ENCODE results near the gene GRK1.
"Not testable (repeated sequence)": the region's sequence is repeated elsewhere in the genome, so short reads cannot be mapped to it uniquely, and the experiment has no call there.

GRK1 gene

DNA sequence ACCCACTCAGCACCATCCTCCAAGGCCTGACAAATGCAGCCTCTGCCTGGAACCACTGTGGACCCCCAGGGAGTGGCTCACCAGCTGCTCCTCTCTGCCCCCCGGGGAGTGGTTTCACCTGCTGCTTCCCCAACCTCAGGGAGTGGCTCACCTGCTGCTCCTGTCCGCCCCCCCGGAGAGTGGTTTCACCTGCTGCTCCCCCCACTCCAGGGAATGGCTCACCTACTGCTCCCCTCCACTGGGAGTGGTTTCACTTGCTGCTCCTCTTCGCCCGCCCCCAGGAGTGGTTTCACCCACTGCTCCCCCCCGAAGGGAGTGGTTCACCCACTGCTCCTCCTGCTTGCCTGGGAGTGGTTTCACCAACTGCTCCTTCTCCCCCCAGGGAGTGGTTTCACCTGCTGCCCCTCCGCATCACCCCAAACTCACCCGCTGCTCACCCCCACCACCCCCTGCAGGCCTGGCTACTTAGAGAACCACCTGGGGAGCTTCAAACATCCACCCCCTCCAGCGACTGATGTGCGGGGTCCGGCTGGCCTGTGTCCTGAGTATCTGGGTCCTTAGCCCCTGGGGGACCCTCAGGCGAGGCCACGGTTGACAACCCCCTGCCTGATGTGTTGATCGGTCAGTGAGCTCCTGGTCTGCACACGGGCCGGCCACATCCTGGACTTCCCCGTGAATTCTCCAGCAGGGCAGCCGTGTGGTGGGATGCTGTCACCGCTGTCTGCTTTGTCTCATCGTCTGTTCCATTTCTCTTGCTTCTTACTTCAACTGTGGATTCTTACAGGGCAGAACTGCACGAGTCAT lies 77.4 kb downstream of the GRK1 start:
- TF ChIP-seq, protein P1, sequence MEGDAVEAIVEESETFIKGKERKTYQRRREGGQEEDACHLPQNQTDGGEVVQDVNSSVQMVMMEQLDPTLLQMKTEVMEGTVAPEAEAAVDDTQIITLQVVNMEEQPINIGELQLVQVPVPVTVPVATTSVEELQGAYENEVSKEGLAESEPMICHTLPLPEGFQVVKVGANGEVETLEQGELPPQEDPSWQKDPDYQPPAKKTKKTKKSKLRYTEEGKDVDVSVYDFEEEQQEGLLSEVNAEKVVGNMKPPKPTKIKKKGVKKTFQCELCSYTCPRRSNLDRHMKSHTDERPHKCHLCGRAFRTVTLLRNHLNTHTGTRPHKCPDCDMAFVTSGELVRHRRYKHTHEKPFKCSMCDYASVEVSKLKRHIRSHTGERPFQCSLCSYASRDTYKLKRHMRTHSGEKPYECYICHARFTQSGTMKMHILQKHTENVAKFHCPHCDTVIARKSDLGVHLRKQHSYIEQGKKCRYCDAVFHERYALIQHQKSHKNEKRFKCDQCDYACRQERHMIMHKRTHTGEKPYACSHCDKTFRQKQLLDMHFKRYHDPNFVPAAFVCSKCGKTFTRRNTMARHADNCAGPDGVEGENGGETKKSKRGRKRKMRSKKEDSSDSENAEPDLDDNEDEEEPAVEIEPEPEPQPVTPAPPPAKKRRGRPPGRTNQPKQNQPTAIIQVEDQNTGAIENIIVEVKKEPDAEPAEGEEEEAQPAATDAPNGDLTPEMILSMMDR (IDR thresholded peaks at IDR 0.05; ENCODE audit: unreplicated experiment in 3 of 3) = no peak
- peaks cover 16% of the 10 kb centered on the region for H3K27me3 Mint-ChIP-seq (ENCODE audit: low read depth)
- H3K4me3 Mint-ChIP-seq = no peak overlapping the region
- H3K27ac Mint-ChIP-seq = no peak overlapping the region
- no peaks in the 10 kb centered on the region for H3K9me3 Mint-ChIP-seq
- H3K36me3 Mint-ChIP-seq (ENCODE audit: low read depth) = no peaks in the 10 kb centered on the region
- H3K4me1 Mint-ChIP-seq = peaks cover 14% of the 10 kb centered on the region

DNA sequence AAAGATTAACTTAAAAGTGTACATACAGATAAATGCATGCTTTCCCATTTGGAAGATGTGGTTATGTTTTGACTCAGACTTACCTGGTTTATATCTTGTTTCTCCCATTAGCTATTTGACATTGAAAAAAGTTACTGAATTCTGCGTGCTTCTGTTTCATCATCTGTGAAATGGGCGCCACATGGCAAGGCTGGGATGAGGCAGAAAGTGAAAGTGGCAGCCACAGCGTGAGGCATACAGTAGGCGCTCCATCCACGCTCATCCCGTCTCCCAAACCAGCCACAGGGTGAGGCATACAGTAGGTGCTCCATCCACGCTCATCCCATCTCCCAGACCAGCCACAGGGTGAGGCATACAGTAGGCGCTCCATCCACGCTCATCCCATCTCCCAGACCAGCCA lies 78.0 kb downstream of the GRK1 start:
- Mint-ChIP-seq H3K4me1 (peaks cover 14% of the 10 kb centered on the region), H3K36me3 (ENCODE audit: low read depth) (no peaks in the 10 kb centered on the region), H3K9me3 (no peaks in the 10 kb centered on the region), H3K27ac (no peak overlapping the region), H3K27me3 (ENCODE audit: low read depth) (peaks cover 16% of the 10 kb centered on the region), H3K4me3 (no peak overlapping the region)
- TF ChIP-seq, protein P1 (IDR thresholded peaks at IDR 0.05; ENCODE audit: unreplicated experiment in 3 of 3) = no peak

DNA sequence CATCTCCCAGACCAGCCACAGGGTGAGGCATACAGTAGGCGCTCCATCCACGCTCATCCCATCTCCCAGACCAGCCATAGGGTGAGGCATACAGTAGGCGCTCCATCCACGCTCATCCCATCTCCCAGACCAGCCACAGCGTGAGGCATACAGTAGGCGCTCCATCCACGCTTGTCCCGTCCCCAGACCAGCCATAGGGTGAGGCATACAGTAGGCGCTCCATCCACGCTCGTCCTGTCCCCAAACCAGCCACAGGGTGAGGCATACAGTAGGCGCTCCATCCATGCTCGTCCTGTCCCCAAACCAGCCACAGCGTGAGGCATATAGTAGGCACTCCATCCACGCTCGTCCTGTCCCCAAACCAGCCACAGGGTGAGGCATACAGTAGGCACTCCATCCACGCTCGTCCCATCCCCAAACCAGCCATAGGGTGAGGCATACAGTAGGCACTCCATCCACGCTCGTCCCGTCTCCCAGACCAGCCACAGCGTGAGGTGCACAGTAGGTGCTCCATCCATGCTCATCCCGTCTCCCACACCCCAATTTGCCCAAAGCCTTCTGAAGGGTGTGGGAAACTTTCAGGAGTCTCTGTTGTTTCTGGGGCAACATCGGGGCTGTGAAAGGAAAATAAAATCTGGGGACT lies 78.6 kb downstream of the GRK1 start:
- H3K27me3 Mint-ChIP-seq (ENCODE audit: low read depth) = peaks cover 18% of the 10 kb centered on the region
- H3K36me3 Mint-ChIP-seq (ENCODE audit: low read depth) = not testable (repeated sequence)

DNA sequence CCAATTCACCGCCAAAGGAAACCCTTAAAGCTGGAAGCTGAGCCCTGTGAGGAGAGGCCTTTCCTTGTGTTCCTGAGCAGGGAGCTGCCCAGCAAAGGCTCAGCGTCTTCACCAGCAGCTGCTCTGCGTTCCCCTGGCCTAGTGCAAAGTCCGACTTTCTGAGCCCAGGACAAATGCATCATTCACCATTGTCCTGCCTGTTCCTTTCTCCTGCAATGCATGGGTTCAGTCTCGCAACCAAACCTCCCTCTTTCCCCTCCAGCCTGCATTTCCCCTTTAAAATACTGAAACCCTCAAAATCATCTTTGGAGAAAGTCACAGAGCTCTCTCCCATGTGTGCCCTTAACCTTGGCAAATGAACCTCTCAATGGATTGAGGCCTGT lies 79.1 kb downstream of the GRK1 start:
- H3K27ac Mint-ChIP-seq = peak overlapping the region in 1 of 3 experiments; percentile 45

More for the DNA sequence above, 78.6 kb downstream of the GRK1 start:
- not testable (repeated sequence) for H3K27ac Mint-ChIP-seq, H3K9me3 Mint-ChIP-seq, H3K4me3 Mint-ChIP-seq
- peaks cover 14% of the 10 kb centered on the region for H3K4me1 Mint-ChIP-seq

DNA sequence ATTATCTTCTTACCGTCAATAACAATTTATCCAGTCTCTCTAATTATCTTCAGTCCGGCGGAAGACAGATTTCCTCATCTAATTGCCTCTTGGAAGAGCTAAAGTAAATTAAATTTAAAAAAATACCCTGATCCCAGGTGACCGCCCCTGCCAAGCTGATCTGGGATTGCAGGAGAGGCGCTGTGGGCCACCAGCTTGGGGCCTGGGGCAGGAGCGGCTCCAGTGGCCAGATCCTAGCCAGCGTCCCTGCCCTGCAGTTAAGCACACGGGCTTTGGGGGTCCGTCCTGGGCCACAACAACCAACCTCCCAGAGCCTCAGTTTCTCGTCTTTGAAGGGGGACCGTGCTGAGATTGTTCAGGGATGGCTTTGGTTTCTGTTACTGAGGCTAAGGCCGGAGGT lies 79.7 kb downstream of the GRK1 start:
- Mint-ChIP-seq H3K9me3 (no peaks in the 10 kb centered on the region), H3K36me3 (ENCODE audit: low read depth) (no peaks in the 10 kb centered on the region), H3K4me3 (no peak overlapping the region), H3K4me1 (peaks cover 10% of the 10 kb centered on the region), H3K27me3 (ENCODE audit: low read depth) (peaks cover 16% of the 10 kb centered on the region), H3K27ac (no peak overlapping the region)
- TF ChIP-seq, protein P1 (IDR thresholded peaks at IDR 0.05; ENCODE audit: unreplicated experiment in 3 of 3) = no peak

More for the DNA sequence above, 79.1 kb downstream of the GRK1 start:
- H3K4me1 Mint-ChIP-seq = peaks cover 14% of the 10 kb centered on the region
- no peaks in the 10 kb centered on the region for H3K9me3 Mint-ChIP-seq
- H3K27me3 Mint-ChIP-seq (ENCODE audit: low read depth) = peaks cover 17% of the 10 kb centered on the region
- no peaks in the 10 kb centered on the region for H3K36me3 Mint-ChIP-seq (ENCODE audit: low read depth)
- H3K4me3 Mint-ChIP-seq = no peak overlapping the region
- TF ChIP-seq, protein P1 (IDR thresholded peaks at IDR 0.05; ENCODE audit: unreplicated experiment in 3 of 3) = no peak

DNA sequence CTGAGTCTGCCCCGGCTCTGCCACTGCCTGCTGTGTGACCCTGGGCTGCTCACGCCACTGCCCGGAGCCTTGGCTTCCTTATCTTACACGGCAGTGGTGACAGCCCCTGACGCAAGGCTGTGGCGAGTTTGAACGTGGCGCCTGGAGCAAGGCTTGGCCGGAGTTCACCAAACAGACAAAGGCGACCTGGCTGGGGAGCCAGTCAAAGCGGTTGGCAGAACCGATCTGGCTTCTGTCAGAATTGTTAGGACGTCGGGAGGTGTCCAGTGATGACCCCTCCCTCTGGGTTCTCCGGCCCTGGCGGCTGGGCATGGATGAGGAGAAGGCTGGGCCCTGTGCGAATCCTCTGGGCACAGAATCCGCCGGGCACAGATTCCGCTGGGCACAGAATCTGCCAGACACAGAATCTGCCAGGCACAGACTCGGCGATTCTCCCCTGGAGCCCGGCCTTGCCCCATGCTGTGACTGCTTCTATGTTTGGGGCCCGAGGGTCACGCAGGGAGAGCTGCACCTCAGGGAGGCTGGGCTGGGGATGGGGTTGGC lies 80.3 kb downstream of the GRK1 start:
- no peaks in the 10 kb centered on the region for H3K9me3 Mint-ChIP-seq
- no peaks in the 10 kb centered on the region for H3K36me3 Mint-ChIP-seq (ENCODE audit: low read depth)
- peaks cover 12% of the 10 kb centered on the region for H3K27me3 Mint-ChIP-seq (ENCODE audit: low read depth)
- H3K27ac Mint-ChIP-seq = no peak overlapping the region
- H3K4me3 Mint-ChIP-seq = no peak overlapping the region
- H3K4me1 Mint-ChIP-seq = peaks cover 4% of the 10 kb centered on the region
- TF ChIP-seq, protein P1 (IDR thresholded peaks at IDR 0.05; ENCODE audit: unreplicated experiment in 3 of 3) = no peak
